ENCODE data around the gene PYGO1.

The PYGO1 gene

DNA sequence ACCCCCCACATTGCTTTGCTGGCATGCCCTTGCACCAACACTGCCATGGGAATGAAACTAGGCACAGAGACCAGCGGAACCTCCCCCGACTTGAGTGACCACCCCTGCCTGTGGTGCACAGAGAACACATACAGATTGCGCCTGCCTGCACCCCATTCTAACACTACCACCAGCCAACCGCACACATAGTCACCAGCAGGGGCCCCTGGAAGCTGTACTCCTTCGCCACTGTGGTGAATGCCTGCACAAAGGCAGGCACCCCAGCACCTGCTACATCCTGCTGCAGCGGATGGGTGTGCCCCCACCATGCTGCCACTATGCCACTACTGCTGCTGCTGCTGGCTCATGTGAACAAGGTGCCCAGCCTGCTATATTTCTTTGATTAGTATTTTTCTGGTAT lies 52.7 kb downstream of the PYGO1 start:
- TF ChIP-seq GATA1 (IDR thresholded peaks at IDR 0.05; ENCODE audit: low read depth, low read length) (no peak), POLR2A (IDR thresholded peaks at IDR 0.05; ENCODE audit: low read length) (no peak)
- DNase-seq, result no peak

DNA sequence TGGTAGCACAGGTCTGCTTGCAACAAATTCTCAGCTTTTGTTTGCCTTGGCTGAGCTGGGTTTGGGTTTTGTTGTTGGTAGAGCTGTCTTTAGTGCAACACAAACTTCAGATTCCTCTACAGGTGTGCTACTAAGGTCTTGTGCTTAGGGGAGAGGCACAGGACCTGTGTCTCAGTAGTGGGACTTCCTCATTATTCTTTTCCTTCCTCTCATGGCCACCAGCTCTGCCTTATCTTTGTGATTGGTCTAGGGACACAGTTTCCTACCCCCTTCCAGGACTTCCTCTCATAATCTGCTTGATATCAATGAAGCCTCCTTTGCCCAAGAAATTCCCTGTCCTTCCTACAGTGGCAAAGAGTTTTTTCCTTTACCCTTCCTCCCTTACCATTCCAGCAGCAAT lies 55.2 kb downstream of the PYGO1 start:
- no peak for DNase-seq
- TF ChIP-seq POLR2A (IDR thresholded peaks at IDR 0.05; ENCODE audit: low read length) (no peak), GATA1 (IDR thresholded peaks at IDR 0.05; ENCODE audit: low read depth, low read length) (no peak)

DNA sequence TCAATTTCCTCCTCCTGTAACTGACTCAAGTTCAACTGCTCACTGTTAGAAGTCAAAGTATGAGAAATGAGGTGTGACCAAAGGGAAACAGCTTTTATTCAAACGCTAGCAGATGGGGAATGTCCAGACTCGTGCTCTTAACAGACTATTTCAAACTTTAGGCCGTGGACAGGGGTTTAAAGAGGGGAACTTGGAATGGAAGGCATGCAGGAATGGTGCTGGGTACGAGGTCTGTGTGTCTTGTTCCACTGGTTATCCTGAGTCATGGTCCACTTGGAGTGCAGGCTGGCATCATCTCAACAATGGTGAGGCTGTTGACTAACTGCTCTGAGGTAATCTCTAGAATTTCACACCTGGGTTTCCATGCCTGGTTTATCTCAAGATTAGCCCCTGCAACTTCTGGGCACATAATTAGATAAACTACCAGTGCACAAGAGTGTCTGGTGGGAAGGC lies 57.3 kb downstream of the PYGO1 start:
- TF ChIP-seq POLR2A (IDR thresholded peaks at IDR 0.05; ENCODE audit: low read length) (no peak), GATA1 (IDR thresholded peaks at IDR 0.05; ENCODE audit: low read depth, low read length) (no peak)
- DNase-seq, result peak in 1 of 2 experiments; percentile 32

DNA sequence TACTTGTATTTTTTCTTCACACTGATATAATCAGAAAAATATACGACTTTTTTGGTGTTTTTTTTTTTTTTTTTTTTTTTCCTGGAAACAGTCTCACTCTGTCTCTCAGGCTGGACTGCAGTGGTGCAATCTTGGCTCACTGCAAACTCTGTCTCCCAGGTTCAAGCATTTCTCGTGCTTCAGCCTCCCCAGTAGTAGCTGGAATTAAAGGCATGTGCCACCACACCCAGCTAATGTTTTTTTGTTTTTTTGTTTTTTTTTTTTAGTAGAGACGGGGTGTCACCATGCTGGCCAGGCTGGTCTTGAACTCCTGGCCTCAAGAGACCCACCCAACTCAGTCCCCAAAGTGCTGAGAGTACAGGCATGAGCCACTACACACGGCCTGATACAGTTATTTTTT lies 59.3 kb downstream of the PYGO1 start:
- TF ChIP-seq POLR2A (IDR thresholded peaks at IDR 0.05; ENCODE audit: low read length) (no peak), GATA1 (IDR thresholded peaks at IDR 0.05; ENCODE audit: low read depth, low read length) (no peak)
- DNase-seq, result no peak

DNA sequence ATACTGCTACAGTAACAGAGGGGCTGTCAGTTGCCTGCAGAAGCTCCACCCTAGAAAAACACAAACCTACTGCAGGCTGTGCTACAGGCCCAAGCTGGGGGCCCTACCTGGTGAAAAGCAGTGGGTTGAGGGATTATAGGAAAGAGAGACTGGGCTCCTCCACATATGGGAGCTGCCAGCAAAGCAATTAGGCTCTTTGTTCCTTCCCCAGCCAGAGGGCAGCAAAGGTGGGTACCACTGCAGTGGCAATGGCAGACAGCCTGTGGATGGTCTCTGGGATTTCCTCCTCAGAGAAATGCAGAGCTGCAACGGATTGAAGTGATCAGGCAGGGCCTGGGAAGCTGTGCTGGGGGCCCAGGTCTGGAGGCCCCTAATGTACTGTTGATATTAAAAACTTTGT lies 61.0 kb downstream of the PYGO1 start:
- TF ChIP-seq POLR2A (IDR thresholded peaks at IDR 0.05; ENCODE audit: low read length) (no peak), GATA1 (IDR thresholded peaks at IDR 0.05; ENCODE audit: low read depth, low read length) (no peak)
- no peak for DNase-seq

DNA sequence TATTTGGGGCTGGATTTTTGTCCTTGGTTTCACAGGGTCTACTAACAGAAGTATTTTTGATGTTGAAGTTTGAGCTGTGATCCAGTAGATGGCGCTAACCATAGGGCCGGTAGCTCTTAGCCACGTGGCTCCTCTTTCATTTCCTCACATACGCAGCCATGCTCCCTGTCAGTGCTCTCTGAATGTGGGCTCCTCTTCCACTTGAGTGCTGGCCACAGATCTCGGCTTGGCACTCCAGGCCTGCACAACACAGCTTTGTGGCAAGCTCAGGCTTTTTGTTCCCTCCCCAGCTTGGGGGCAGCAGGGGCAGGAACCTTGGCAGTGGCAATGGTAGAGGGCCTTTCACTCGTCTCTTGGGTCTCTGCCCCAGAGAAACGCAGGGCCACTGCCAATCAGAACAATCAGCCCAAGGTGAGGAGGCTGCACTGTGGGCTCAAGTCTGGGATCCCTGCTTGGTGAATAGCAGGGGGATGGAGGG lies 61.5 kb downstream of the PYGO1 start:
- DNase-seq, result peak; percentile 58 to 72
- TF ChIP-seq POLR2A (IDR thresholded peaks at IDR 0.05; ENCODE audit: low read length) (no peak), GATA1 (IDR thresholded peaks at IDR 0.05; ENCODE audit: low read depth, low read length) (no peak)

DNA sequence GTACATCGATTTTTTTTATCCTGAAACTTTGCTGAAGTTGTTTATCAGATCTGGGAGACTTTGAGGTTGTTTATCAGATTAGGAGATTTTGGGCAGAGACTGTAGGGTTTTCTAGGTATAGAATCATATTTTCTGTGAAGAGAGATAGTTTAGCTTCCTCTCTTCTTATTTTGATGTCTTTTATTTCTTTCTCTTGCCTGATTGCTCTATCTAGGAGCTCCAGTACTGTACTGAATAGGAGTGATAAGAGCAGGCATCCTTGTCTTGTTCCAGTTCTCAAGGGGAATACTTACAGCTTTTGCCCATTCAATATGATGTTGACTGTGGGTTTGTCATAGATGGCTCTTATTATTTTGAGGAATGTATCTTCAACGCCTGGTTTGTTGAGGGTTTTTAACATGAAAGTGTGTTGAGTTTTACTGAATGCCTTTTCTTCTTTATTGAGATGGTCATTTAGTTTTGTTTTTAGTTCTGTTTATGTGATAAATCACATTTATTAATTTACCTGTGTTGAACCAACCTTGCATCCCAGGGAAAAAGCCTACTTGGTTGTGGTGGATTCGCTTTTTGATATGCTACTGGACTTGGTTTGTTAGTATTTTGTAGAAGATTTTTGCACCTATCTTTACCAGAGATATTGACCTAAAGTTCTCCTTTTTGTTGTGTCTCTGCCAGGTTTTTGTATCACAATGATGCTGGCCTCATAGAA lies 65.2 kb downstream of the PYGO1 start:
- DNase-seq, result peak; percentile 15 to 74
- TF ChIP-seq GATA1 (IDR thresholded peaks at IDR 0.05; ENCODE audit: low read depth, low read length) (no peak), POLR2A (IDR thresholded peaks at IDR 0.05; ENCODE audit: low read length) (no peak)

DNA sequence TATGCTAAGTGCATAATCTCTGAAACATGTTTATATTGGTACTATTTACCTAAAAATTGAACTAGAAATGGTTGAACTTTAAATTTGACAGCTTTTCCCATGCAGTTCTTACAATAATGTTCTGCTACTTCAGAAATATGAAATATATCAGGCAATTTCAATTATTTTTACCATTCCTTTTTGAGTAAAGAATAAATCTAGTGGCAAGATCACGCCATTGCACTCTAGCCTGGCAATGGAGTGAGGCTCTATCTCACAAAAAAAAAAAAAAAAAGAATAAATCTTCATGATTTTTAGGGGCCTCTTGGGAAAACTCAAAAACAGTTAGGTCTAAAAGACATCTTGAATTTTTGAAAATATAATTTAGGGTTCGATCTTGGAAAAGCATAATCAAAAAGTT lies 69.5 kb downstream of the PYGO1 start:
- TF ChIP-seq POLR2A (IDR thresholded peaks at IDR 0.05; ENCODE audit: low read length), result no peak
- TF ChIP-seq GATA1 (IDR thresholded peaks at IDR 0.05; ENCODE audit: low read depth, low read length), result no peak
- no peak for DNase-seq

DNA sequence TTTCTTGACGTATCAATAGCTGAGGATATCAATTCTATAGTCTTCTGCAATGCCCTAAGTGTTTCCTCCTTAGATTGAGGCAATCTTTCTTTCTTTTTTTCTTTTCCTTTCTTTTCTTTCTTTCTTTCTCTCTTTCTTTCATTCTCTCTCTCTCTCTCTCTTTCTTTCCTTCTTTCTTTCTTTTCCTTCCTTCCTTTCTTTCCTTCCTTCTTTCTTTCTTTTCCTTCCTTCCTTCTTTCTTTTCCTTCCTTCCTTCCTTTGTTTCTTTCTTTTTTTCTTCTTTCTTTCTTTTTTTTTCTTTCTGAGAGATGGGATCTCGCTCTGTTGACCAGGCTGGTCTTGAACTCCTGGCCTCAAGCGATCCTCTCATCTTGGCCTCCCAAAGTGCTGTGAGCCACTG lies 70.1 kb downstream of the PYGO1 start:
- no peak for TF ChIP-seq POLR2A (IDR thresholded peaks at IDR 0.05; ENCODE audit: low read length)
- no peak for TF ChIP-seq GATA1 (IDR thresholded peaks at IDR 0.05; ENCODE audit: low read depth, low read length)
- no peak for DNase-seq

DNA sequence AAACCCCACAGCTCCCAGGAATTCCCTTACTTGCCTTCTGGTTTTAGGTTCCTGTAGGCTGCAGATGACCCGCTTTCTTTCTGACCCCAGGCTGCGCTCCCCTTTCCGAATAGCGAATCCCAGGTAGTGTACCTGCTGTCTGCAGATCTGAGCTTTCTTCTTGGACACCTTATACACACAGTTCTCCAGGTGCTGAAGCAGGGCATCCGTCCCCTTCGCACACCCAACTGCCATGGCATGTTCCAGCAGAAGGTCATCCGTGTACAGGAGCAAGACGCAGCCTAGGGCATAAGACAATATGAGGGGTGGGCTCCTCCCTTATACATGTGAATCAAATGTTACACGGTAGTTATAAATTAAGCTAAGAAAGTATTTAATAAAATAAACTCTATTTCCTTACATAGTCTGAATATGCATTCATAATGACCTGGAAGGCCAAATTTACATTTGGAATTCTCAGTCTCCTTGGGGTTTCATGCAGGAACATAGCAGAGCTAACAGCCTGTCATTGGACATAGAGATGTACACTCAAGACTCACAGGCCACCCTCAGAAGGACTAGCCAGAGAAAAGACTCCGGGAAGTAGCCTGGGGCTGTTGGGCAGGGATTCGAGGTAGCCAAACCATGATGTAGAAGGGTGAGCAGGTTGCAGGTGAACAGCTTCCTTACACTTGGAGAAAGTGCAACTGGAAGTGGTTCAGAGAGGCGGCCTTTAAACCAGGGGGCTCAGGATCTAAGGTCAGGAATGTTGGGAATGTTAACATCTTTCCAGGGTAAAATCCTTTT lies 72.0 kb downstream of the PYGO1 start:
- no peak for TF ChIP-seq GATA1 (IDR thresholded peaks at IDR 0.05; ENCODE audit: low read depth, low read length)
- TF ChIP-seq POLR2A (IDR thresholded peaks at IDR 0.05; ENCODE audit: low read length), result no peak
- no peak for DNase-seq

DNA sequence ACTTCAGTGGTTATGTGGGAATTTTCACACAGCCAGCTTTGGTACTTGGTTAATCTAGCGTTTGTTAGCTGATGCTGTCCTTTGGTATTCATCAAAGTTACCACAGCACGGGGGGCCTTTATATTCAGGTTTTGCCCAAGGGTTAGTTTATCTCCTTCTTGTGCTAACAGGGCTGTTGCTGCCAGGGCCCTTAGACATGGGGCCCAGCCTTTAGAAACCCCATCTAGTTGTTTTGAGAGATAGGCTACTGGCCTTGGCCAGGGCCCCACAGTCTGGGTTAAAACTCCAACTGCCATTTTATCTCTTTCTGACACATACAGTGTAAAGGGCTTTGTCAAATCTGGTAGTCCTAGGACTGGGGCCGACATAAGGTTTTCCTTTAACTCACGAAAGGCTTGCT lies 72.7 kb downstream of the PYGO1 start:
- DNase-seq, result peak; percentile 45 to 85
- TF ChIP-seq POLR2A (IDR thresholded peaks at IDR 0.05; ENCODE audit: low read length), result no peak
- TF ChIP-seq GATA1 (IDR thresholded peaks at IDR 0.05; ENCODE audit: low read depth, low read length), result no peak

DNA sequence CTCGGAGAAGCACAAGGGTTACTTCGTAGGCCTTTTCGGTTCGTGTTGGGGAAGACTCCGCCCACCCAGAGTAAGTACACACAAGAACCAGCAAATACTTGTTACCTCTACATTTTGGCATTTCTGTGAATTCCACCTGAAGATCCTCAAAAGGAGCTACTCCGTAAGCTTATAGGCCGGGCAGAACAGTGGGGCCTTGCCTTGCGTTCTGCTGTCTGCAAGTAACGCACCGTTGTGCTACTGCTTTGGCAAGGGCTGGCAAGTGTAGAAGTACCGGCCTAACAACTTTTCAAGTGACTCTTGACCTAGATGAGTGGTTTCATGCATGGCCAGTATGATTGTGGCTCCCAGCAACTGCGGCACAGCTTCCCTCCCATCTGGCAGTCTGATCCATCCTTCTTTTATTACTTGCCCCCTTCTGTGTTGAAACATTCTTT lies 73.7 kb downstream of the PYGO1 start:
- TF ChIP-seq POLR2A (IDR thresholded peaks at IDR 0.05; ENCODE audit: low read length), result no peak
- TF ChIP-seq GATA1 (IDR thresholded peaks at IDR 0.05; ENCODE audit: low read depth, low read length), result no peak
- DNase-seq, result no peak

DNA sequence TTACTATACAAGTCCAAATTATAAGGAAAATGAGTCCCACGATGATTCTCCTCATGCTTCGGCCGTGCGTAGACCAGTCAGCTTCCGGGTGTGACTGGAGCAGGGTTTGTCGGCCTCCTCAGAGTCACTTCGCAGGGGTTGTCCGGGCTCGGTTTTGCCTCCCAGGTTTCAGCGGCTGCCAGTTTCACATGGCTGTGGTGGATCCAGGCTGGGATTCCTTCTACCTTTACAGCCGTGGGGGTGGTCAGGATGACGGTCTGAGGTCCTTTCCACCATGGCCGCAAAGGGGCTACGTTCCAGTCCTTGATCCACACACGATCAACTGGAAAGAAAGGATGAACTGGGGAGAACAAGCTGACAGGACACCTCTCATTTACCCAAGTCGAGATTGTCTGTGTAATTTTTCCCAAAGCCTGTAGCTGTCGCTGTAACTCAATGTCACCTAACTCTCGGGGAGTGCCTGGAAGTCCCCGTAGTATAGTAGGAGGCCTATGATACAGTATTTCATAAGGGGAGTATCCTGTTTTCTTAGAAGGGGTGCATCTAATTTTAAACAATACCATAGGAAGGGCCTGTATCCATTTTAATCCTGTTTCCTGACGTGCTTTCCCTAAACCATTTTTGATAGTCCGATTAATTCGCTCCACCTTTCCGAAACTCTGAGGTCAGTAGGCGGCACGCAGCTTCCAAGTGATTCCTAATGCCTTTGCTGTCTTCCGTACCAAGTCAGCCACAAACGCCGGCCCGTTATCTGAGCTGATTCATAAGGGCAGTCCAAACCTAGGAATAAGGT lies 74.3 kb downstream of the PYGO1 start:
- peak; percentile 34 to 59 for DNase-seq

DNA sequence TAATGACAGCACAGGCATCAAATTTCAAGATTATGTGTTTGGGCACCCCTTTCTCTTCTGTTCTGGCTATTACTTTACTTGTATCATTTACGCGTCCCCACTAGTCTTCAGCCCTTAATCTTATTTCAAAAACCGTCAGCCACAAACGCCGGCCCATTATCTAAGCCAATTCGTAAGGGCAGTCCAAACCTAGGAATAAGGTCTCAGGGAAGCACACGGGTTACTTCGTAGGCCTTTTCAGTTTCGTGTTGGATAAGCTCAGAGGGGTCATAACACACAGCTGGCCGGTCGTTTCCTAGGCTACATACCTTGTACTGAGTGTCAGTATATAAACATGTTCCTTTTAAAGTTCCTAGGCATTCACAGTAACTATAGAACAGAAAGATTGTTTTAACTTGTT lies 75.0 kb downstream of the PYGO1 start:
- DNase-seq, result no peak
- no peak for TF ChIP-seq POLR2A (IDR thresholded peaks at IDR 0.05; ENCODE audit: low read length)
- no peak for TF ChIP-seq GATA1 (IDR thresholded peaks at IDR 0.05; ENCODE audit: low read depth, low read length)

Measured in erythroblast (primary cell).